WI38 (cell line): ENCODE measurements around the gene ACTRT2.

ENCODE experiments used
- H3K4me3 ChIP-seq: 2 replicates; pipeline ENCODE4 v1.5.1; 2011; ENCODE audit warnings: low read depth, mild to moderate bottlenecking, control low read depth, low read length
- CTCF ChIP-seq: IDR thresholded peaks from 2 replicates; pipeline ENCODE4 v1.5.1; 2012; ENCODE audit warnings: low read depth, mild to moderate bottlenecking, control low read depth, low read length

Gene ACTRT2

GRCh38 chr1:3011631-3012455 is 9.4 kb upstream of the ACTRT2 start:
- no peak for TF ChIP-seq CTCF
- no peak overlapping the region for H3K4me3 ChIP-seq

- TF ChIP-seq CTCF = no peak
- H3K4me3 ChIP-seq = no peak overlapping the region
Measured at GRCh38 chr1:3012456-3013291, 8.6 kb upstream of the ACTRT2 start.

GRCh38 chr1:3013371-3014049 is 7.8 kb upstream of the ACTRT2 start:
- H3K4me3 ChIP-seq = no peak overlapping the region
- TF ChIP-seq CTCF = no peak

- no peak for TF ChIP-seq CTCF
- no peak overlapping the region for H3K4me3 ChIP-seq
Measured at GRCh38 chr1:3014050-3014440, 7.2 kb upstream of the ACTRT2 start.

- H3K4me3 ChIP-seq = no peak overlapping the region
- TF ChIP-seq CTCF = no peak
Measured at GRCh38 chr1:3014443-3015268, 6.6 kb upstream of the ACTRT2 start.

- TF ChIP-seq CTCF = no peak
- H3K4me3 ChIP-seq = no peak overlapping the region
Measured at GRCh38 chr1:3015269-3015635, 6.0 kb upstream of the ACTRT2 start.
